Activated CD8-positive, alpha-beta T cell treated with anti-CD3 and anti-CD28 coated beads for 36 hours (primary cell): ENCODE measurements around the gene DNAJC18. TPM values are rescaled to one million over a fixed set of nuclear protein-coding genes. Genes with fewer than 3 reads are reported as not detected.
A peak's percentile ranks its signal among the peaks of the same experiment; 100 is the strongest.

ENCODE experiments used
- ATAC-seq: fragments of 200-7000 bp; cut with Tn5 transposase; one replicate; pipeline ENCODE4 v1.10.0; 2021; ENCODE audit warnings: mild to moderate bottlenecking, moderate library complexity
- CTCF ChIA-PET: fragments of 350-600 bp; sonication (Branson Sonifier 250); formaldehyde crosslinking; loops from one replicate; lab custom pipeline; 2021; ENCODE audit warnings: antibody characterized with exemption; lab: Charles Lee
- POLR2A ChIA-PET: fragments of 350-600 bp; sonication (Branson Sonifier 250); formaldehyde crosslinking; loops from one replicate; lab custom pipeline; 2021; ENCODE audit warnings: antibody characterized with exemption; lab: Charles Lee
- DNase-seq: peaks from one replicate; pipeline ENCODE4 v3.0.0-alpha.2; 2020
- H3K27ac Mint-ChIP-seq: one replicate; pipeline ENCODE4 v1.8.0; 2021; ENCODE audit warnings: mild to moderate bottlenecking, mixed read lengths
- H3K27me3 Mint-ChIP-seq: one replicate; pipeline ENCODE4 v1.8.0; 2021; ENCODE audit warnings: mixed read lengths
- H3K36me3 Mint-ChIP-seq: one replicate; pipeline ENCODE4 v1.8.0; 2021; ENCODE audit warnings: low read depth, mixed read lengths
- H3K4me1 Mint-ChIP-seq: one replicate; pipeline ENCODE4 v1.8.0; 2021; ENCODE audit warnings: low read depth, mixed read lengths
- H3K4me3 Mint-ChIP-seq: one replicate; pipeline ENCODE4 v1.8.0; 2021; ENCODE audit warnings: mild to moderate bottlenecking, moderate library complexity, mixed read lengths
- H3K9me3 Mint-ChIP-seq: one replicate; pipeline ENCODE4 v1.8.0; 2021; ENCODE audit warnings: mixed read lengths
- intact Hi-C: fragments of 100-400 bp; cut with micrococcal nuclease; formaldehyde crosslinking; loops from one replicate; pipeline ENCODE4 v1.10.0; 2022
- total RNA-seq, 2 experiments: library from RNA; stranded (reverse); gene quantifications; one replicate each; pipeline ENCODE4 v1.2.3, GENCODE V29; 2021
- TF ChIP-seq, protein P1 (sequence below): fragments of 200-600 bp; IDR thresholded peaks from one replicate; pipeline ENCODE4 v1.8.0; 2022; ENCODE audit warnings: antibody characterized with exemption, mild to moderate bottlenecking

Gene DNAJC18
- total RNA-seq, 2 experiments from 2014 or later: 24.9 to 27.5 TPM

DNA sequence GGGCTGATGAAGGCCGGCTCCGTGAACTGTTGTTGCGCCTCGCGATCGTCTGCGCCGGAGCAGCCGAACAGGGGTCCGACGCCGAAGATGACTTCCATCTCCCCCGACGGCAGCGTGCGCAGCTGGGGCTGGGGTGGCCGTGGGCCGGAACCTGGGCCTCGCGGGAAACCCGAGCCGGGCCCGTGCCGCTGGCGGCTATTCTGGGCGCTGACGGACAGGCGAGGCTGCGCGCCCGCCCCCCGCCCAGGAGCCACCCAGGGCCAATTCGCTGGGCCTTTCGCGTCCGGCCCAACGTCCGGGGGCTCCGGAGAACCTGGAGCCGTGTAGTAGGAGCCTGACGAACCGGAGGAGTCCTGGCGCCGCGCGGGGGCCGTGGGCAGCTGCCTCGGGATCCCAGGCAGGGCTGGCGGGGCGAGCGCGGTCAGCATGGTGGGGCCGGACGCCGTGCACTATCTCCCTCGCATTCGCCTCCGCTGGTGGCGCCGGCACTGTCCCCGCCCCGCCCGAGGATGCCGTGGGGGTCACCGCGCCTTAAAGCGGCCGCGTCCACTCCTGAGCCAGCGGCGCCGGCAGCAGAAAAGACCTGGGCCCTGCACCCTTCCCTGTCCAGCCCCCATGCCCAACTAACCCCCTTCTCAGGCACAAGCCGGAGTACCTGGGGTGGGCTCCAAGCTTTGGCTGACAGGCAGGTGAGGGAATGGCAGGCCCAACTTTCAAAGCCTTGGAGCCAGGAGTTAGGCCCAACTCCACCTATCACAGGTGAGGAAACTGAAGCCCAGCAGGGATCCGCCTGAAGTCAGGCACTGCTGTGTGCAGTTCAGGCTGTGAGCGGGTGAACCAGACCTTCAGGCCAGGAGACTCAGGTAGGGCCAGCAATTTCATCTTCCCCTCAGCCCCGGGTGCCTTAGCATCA lies 44.4 kb downstream of the DNAJC18 start, which contains the start of gene PROB1:
TSS of gene PROB1 (minus strand) at position 451 of the 913 bp plus-strand sequence. CDS start at position 428, 23 bp downstream.
- Mint-ChIP-seq H3K9me3 (no peaks in the 10 kb centered on the region), H3K27me3 (no peaks in the 10 kb centered on the region), H3K4me3 (peak within 1 kb of the TSS; percentile 96), H3K4me1 (peaks cover 35% of the 10 kb centered on the region), H3K27ac (no peak within 1 kb of the TSS), H3K36me3 (peaks cover 31% of the 10 kb centered on the region)
- no peak for ATAC-seq
- no peak for DNase-seq
- TF ChIP-seq, protein P1, sequence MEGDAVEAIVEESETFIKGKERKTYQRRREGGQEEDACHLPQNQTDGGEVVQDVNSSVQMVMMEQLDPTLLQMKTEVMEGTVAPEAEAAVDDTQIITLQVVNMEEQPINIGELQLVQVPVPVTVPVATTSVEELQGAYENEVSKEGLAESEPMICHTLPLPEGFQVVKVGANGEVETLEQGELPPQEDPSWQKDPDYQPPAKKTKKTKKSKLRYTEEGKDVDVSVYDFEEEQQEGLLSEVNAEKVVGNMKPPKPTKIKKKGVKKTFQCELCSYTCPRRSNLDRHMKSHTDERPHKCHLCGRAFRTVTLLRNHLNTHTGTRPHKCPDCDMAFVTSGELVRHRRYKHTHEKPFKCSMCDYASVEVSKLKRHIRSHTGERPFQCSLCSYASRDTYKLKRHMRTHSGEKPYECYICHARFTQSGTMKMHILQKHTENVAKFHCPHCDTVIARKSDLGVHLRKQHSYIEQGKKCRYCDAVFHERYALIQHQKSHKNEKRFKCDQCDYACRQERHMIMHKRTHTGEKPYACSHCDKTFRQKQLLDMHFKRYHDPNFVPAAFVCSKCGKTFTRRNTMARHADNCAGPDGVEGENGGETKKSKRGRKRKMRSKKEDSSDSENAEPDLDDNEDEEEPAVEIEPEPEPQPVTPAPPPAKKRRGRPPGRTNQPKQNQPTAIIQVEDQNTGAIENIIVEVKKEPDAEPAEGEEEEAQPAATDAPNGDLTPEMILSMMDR: no peak
- POLR2A ChIA-PET: interaction anchor here (1.0 to 1.9 kb wide), 6 partner anchors 9 to 98 kb away, joined by 3 to 5 read pairs (median 5); partner anchors contain the start of genes PAIP2 and SPATA24
- CTCF ChIA-PET: interaction anchor here (1.0 to 4.8 kb wide), 4 partner anchors 8 to 119 kb away, joined by 3 to 34 read pairs (median 4); partner anchors contain the start of genes PAIP2 and SPATA24
- intact Hi-C loops: loop anchor here (5.0 kb wide), 2 partner anchors 53 to 98 kb away; partner anchors contain the start of gene PAIP2

DNA sequence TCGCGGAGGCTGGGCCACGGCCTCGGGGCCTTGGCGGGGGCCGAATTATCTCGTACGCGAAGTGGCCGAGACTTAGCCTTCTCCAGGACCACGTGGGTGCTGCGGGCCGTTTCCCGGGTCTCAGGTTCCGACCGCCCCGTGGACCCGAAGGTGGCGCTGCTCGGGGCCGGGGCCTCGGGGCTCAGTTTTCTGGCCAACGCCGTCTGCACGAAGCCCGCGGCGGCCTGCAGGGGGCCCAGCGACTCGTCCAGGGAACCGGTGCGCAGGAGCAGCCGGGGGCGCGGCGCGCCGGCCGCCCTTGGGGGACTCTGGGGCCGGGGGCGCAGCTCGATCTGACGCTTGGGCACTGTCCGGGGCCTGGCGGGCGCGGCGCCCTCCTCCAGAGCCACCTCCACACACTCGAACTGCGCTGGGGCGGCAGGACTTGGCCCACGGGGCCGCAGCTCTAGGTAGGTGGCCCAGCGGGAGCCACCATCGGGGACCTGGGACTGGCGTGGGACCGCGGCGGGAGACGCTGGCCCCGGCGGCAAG lies 45.1 kb downstream of the DNAJC18 start:
- H3K9me3 Mint-ChIP-seq: no peaks in the 10 kb centered on the region
- TF ChIP-seq, protein P1: peak; percentile 86
- no peak overlapping the region for H3K27ac Mint-ChIP-seq
- no peaks in the 10 kb centered on the region for H3K27me3 Mint-ChIP-seq
- intact Hi-C loops: loop anchor here (5.0 kb wide), 2 partner anchors 52 to 97 kb away; partner anchors contain the start of gene PAIP2
- peak overlapping the region; percentile 96 for H3K4me3 Mint-ChIP-seq
- peaks cover 35% of the 10 kb centered on the region for H3K4me1 Mint-ChIP-seq
- DNase-seq: peak; percentile 80
- POLR2A ChIA-PET: interaction anchor here (1.0 to 1.9 kb wide), 4 partner anchors 9 to 52 kb away, joined by 5 read pairs; partner anchors contain the start of genes PAIP2 and SPATA24
- peak; percentile 7 for ATAC-seq
- CTCF ChIA-PET: interaction anchor here (1.0 to 4.8 kb wide), 4 partner anchors 9 to 119 kb away, joined by 4 to 34 read pairs (median 4); partner anchors contain the start of gene SPATA24
- peaks cover 36% of the 10 kb centered on the region for H3K36me3 Mint-ChIP-seq

DNA sequence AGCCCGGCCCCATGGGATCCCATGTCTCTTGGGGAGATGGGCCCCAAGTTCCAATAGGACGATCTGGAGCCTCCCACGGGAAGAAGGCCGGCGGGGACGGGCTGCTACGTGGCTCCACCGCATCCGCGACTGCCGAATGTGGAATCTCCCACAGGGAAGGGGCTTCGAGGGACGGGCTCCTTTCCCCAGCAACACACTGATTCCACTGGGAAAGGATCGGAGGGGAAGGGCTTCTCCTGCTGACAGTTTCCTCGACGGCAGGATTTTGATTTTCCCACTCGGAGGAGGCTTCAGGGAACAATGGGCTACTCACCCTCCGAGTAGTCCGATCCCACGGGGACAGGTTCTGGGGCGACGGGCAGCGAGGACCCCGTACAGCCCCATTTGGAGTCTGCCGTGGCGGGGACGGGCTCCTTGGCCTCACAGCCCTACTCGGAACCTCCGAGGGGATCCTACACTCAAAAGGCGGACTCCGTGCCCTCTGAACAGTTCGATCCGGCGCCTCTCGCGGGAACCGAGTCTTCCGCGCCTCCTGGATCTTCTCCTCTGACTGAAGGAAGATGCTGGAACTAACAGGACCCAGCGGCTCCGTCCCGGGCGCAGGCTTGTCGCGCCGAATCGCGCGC lies 45.7 kb downstream of the DNAJC18 start:
- ChIA-PET CTCF (interaction anchor here (1.0 to 4.8 kb wide), 5 partner anchors 9 to 120 kb away, joined by 3 to 34 read pairs (median 4); partner anchors contain the start of genes SPATA24 and STING1), POLR2A (interaction anchor here (1.3 to 4.4 kb wide), 4 partner anchors 22 to 100 kb away, joined by 5 to 28 read pairs (median 5); partner anchors contain the start of genes MATR3 and PAIP2)
- no peak for ATAC-seq
- Mint-ChIP-seq H3K4me1 (peaks cover 37% of the 10 kb centered on the region), H3K4me3 (peak overlapping the region; percentile 96), H3K9me3 (no peaks in the 10 kb centered on the region), H3K27ac (peak overlapping the region; percentile 93), H3K36me3 (peaks cover 36% of the 10 kb centered on the region), H3K27me3 (no peaks in the 10 kb centered on the region)
- DNase-seq: peak; percentile 50
- TF ChIP-seq, protein P1: no peak
- intact Hi-C loops: loop anchor here (5.0 kb wide), 2 partner anchors 51 to 96 kb away; partner anchors contain the start of gene PAIP2

DNA sequence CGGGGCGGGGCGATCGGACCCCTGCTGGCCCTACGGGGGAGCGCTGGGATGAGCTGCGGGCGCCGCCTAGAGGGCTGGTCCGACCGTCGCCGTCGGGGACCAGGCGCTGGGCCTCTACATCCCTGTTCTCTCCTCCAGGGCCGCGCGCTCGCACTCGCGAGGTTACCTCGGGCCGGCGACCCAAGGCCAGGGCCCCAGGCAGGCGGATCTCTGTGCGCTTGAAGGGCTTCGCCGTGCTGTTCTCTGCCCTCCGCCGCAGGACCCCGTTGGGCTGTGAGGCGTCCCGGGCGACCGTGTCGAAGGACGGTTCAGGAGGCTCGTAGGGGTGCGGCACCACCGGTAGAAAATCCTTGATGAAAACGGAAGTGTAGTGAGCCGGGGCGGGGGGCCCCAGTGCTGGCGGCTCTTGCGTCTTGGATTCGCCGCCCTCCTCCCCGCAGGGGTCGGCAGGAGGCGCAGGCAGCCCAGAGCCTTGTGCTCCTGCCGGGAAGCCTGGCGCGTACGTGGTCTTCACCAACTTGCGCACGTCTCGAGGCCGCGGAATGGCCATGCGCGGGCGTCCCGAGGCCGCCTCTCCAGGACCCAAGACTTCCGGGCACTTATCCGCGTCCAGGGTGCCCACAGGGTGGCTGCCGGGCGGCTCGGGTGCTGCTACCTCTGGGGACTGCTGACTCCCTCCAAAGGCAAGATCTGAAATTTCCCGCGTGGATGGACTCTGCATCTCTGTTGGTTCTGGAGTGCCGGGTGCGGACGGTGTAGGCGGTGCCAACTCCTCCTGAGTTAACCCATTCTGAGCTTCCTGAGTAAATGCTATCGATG lies 46.4 kb downstream of the DNAJC18 start:
- ChIA-PET CTCF (interaction anchor here (0.6 to 4.8 kb wide), 7 partner anchors 10 to 121 kb away, joined by 3 to 34 read pairs (median 3); partner anchors contain the start of genes SPATA24 and STING1), POLR2A (interaction anchor here (0.7 to 4.4 kb wide), 5 partner anchors 11 to 102 kb away, joined by 3 to 28 read pairs (median 5); partner anchors contain the start of genes MATR3, PAIP2 and SPATA24)
- H3K36me3 Mint-ChIP-seq: peaks cover 36% of the 10 kb centered on the region
- peak overlapping the region; percentile 96 for H3K4me3 Mint-ChIP-seq
- ATAC-seq (peak; percentile 69), DNase-seq (peak; percentile 94)
- peaks cover 43% of the 10 kb centered on the region for H3K4me1 Mint-ChIP-seq
- no peaks in the 10 kb centered on the region for H3K9me3 Mint-ChIP-seq
- peak overlapping the region; percentile 93 for H3K27ac Mint-ChIP-seq
- TF ChIP-seq, protein P1: peak; percentile 97
- intact Hi-C loops: loop anchor here (5.0 kb wide), 2 partner anchors 51 to 96 kb away; partner anchors contain the start of gene PAIP2
- H3K27me3 Mint-ChIP-seq: no peaks in the 10 kb centered on the region
